HAP-1 (cell line): Measurements from ENCODE around the gene SUV39H1.

Experiments
- DNase-seq, 2 experiments: peaks; one replicate each; pipeline ENCODE4 v3.0.0-alpha.2; 2016 to 2020; ENCODE audit warnings: low spot score in 2 of 2
- H3K27me3 ChIP-seq: fragments of 250-450 bp; sonication (Bioruptor Pico); 2 replicates; pipeline ENCODE4 v1.5.1; 2020; ENCODE audit warnings: low read depth, mild to moderate bottlenecking, moderate library complexity
- H3K36me3 ChIP-seq: fragments of 250-450 bp; sonication (Bioruptor Pico); replicated peaks from 2 replicates; pipeline ENCODE4 v1.5.1; 2020; ENCODE audit warnings: mild to moderate bottlenecking
- H3K4me1 ChIP-seq: fragments of 250-450 bp; sonication (Bioruptor Pico); 2 replicates; pipeline ENCODE4 v1.5.1; 2020; ENCODE audit warnings: mild to moderate bottlenecking
- H3K4me3 ChIP-seq: fragments of 250-450 bp; sonication (Bioruptor Pico); 2 replicates; pipeline ENCODE4 v1.5.1; 2020; ENCODE audit warnings: mild to moderate bottlenecking, moderate library complexity
- H3K9me3 ChIP-seq: fragments of 250-450 bp; sonication (Bioruptor Pico); 2 replicates; pipeline ENCODE4 v1.5.1; 2020; ENCODE audit warnings: mild to moderate bottlenecking, moderate library complexity
- in situ Hi-C: fragments of 300-500 bp; cut with MboI; formaldehyde crosslinking; loops from 3 replicates; pipeline ENCODE4 v1.14.3; 2020; ENCODE audit warnings: low sequenced_read_pairs, inconsistent platforms, mixed read lengths

Gene SUV39H1

DNA sequence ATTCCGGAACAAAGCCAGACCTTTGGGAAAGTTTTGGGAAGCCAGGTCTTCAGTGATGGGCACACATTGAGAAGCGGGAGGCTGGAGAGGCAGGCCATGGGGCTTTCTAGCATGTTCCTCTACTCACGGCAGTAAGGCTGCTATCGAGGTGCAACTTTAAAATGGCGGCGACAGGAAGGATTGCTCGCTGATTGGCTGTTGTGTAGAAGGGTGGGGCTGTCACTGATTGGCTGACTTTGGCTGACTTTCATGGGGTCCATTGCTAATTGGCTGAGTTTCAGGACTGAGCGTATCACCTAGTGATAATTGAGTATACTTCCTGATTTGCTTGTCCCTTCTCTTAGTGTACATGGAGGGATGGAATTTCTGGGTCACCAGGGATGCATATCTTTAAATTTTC lies 45.3 kb downstream of the SUV39H1 start:
- peaks cover 7% of the 10 kb centered on the region for H3K4me1 ChIP-seq
- no peaks in the 10 kb centered on the region for H3K27me3 ChIP-seq
- no peaks in the 10 kb centered on the region for H3K36me3 ChIP-seq
- no peaks in the 10 kb centered on the region for H3K9me3 ChIP-seq
- DNase-seq, result no peak
- in situ Hi-C loops, result no loop called here
- no peak overlapping the region for H3K4me3 ChIP-seq

DNA sequence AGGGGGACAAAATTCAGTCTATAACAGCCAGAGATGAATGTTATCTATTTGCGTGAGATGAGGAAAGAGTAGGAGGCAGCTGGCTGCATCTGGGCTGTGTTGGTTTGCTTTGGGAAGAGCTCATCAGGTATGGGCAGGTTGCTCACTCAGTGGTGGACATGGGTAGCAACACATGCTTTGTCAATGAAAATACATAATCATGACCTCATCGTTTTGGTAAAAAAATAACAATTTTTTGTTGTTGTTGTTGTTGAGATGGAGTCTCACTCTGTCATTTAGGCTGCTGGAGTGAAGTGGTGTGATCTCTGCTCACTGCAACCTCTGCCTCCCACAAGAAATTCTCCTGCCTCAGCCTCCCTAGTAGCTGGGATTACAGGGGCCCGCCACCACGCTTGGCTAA lies 48.7 kb downstream of the SUV39H1 start:
- Histone ChIP-seq H3K36me3 (no peaks in the 10 kb centered on the region), H3K27me3 (no peaks in the 10 kb centered on the region), H3K9me3 (no peaks in the 10 kb centered on the region), H3K4me3 (no peak overlapping the region), H3K4me1 (no peaks in the 10 kb centered on the region)
- DNase-seq, result no peak
- in situ Hi-C loops, result no loop called here

GRCh38 chrX:48747415-48748016 lies 51.0 kb downstream of the SUV39H1 start:
- Histone ChIP-seq H3K4me3 (no peak overlapping the region), H3K4me1 (no peaks in the 10 kb centered on the region), H3K27me3 (no peaks in the 10 kb centered on the region), H3K36me3 (no peaks in the 10 kb centered on the region), H3K9me3 (no peaks in the 10 kb centered on the region)
- in situ Hi-C loops, result no loop called here
- no peak for DNase-seq

GRCh38 chrX:48749182-48749581 lies 52.6 kb downstream of the SUV39H1 start:
- no peaks in the 10 kb centered on the region for H3K36me3 ChIP-seq
- in situ Hi-C loops, result no loop called here
- no peak for DNase-seq
- H3K4me3 ChIP-seq, result no peak overlapping the region
- H3K4me1 ChIP-seq, result no peaks in the 10 kb centered on the region
- H3K27me3 ChIP-seq, result no peaks in the 10 kb centered on the region
- H3K9me3 ChIP-seq, result no peaks in the 10 kb centered on the region

- no peaks in the 10 kb centered on the region for H3K9me3 ChIP-seq
- H3K27me3 ChIP-seq, result peaks cover 3% of the 10 kb centered on the region; the same call in 1 of the 2 replicates
- H3K36me3 ChIP-seq, result no peaks in the 10 kb centered on the region
- in situ Hi-C loops, result no loop called here
- no peak for DNase-seq
- H3K4me3 ChIP-seq, result no peak overlapping the region
- H3K4me1 ChIP-seq, result no peaks in the 10 kb centered on the region
Observed at GRCh38 chrX:48751343-48751742, 54.8 kb downstream of the SUV39H1 start.

DNA sequence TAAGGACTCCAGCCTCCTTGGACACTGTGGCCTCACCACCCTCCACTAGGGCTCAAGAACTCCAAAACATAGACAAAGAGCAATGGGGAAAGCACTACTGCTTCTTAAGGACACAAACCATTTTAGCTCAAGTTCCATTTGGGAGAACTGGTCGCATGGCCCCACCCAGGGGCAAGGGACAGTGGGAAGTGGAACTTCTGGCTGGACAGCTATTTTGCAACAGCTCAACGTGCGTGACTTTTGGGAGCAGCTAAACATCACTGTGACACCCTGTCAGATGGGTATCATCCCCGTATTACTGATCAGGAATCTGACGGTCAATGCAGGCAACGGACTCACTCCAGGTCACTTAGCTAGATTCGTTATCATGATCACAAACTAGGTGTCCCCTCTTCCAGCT lies 56.0 kb downstream of the SUV39H1 start:
- Histone ChIP-seq H3K4me1 (no peaks in the 10 kb centered on the region), H3K4me3 (no peak overlapping the region), H3K27me3 (peaks cover 3% of the 10 kb centered on the region; the same call in 1 of the 2 replicates), H3K9me3 (no peaks in the 10 kb centered on the region), H3K36me3 (no peaks in the 10 kb centered on the region)
- no peak for DNase-seq
- in situ Hi-C loops, result no loop called here

- H3K4me1 ChIP-seq, result no peaks in the 10 kb centered on the region
- no peaks in the 10 kb centered on the region for H3K36me3 ChIP-seq
- in situ Hi-C loops, result no loop called here
- DNase-seq, result no peak
- H3K9me3 ChIP-seq, result no peaks in the 10 kb centered on the region
- peaks cover 3% of the 10 kb centered on the region; the same call in 1 of the 2 replicates for H3K27me3 ChIP-seq
- no peak overlapping the region for H3K4me3 ChIP-seq
Observed at GRCh38 chrX:48753708-48754228, 57.2 kb downstream of the SUV39H1 start.

GRCh38 chrX:48754238-48754637 lies 57.7 kb downstream of the SUV39H1 start:
- no peak for DNase-seq
- Histone ChIP-seq H3K36me3 (no peaks in the 10 kb centered on the region), H3K4me3 (no peak overlapping the region), H3K4me1 (no peaks in the 10 kb centered on the region), H3K27me3 (peaks cover 3% of the 10 kb centered on the region; the same call in 1 of the 2 replicates), H3K9me3 (no peaks in the 10 kb centered on the region)
- in situ Hi-C loops, result no loop called here
